Measurements from ENCODE around the gene LAMC3.
"Not testable (repeated sequence)": the region's sequence is repeated elsewhere in the genome, so short reads cannot be mapped to it uniquely, and the experiment has no call there.

Gene LAMC3

GRCh38 chr9:131097126-131097947, 88.4 kb downstream of the LAMC3 start:
- no peak for DNase-seq (ENCODE audit: low read depth in 2 of 2)

- DNase-seq (ENCODE audit: low read depth in 2 of 2): no peak
These were observed 88.9 kb downstream of the LAMC3 start for GRCh38 chr9:131097948-131098278.

GRCh38 chr9:131098391-131099101, 89.6 kb downstream of the LAMC3 start:
- no peak for DNase-seq (ENCODE audit: low read depth in 2 of 2)

GRCh38 chr9:131099102-131099606, 90.2 kb downstream of the LAMC3 start:
- DNase-seq (ENCODE audit: low read depth in 2 of 2): no peak

- DNase-seq (ENCODE audit: low read depth in 2 of 2): not testable (repeated sequence)
These were observed 90.9 kb downstream of the LAMC3 start for GRCh38 chr9:131099845-131100244.

- DNase-seq (ENCODE audit: low read depth in 2 of 2): no peak
These were observed 91.5 kb downstream of the LAMC3 start for GRCh38 chr9:131100445-131100844.

- no peak for DNase-seq (ENCODE audit: low read depth in 2 of 2)
These were observed 92.4 kb downstream of the LAMC3 start for GRCh38 chr9:131101207-131101964.

GRCh38 chr9:131103024-131103423, 94.0 kb downstream of the LAMC3 start:
- DNase-seq (ENCODE audit: low read depth in 2 of 2): no peak

- DNase-seq (ENCODE audit: low read depth in 2 of 2): no peak
These were observed 94.6 kb downstream of the LAMC3 start for GRCh38 chr9:131103535-131103934.

GRCh38 chr9:131104016-131104740, 95.2 kb downstream of the LAMC3 start:
- no peak for DNase-seq (ENCODE audit: low read depth in 2 of 2)

- no peak for DNase-seq (ENCODE audit: low read depth in 2 of 2)
These were observed 97.0 kb downstream of the LAMC3 start for GRCh38 chr9:131105952-131106351.

- DNase-seq (ENCODE audit: low read depth in 2 of 2): no peak
These were observed 98.8 kb downstream of the LAMC3 start for GRCh38 chr9:131107760-131108159.

- no peak for DNase-seq (ENCODE audit: low read depth in 2 of 2)
These were observed 102.3 kb downstream of the LAMC3 start for GRCh38 chr9:131111186-131111853.

GRCh38 chr9:131111854-131112311, 102.9 kb downstream of the LAMC3 start:
- DNase-seq (ENCODE audit: low read depth in 2 of 2): no peak

GRCh38 chr9:131112374-131113154, 103.6 kb downstream of the LAMC3 start:
- DNase-seq (ENCODE audit: low read depth in 2 of 2): no peak

GRCh38 chr9:131113655-131114054, 104.7 kb downstream of the LAMC3 start:
- DNase-seq (ENCODE audit: low read depth in 2 of 2): no peak

GRCh38 chr9:131114084-131114535, 105.1 kb downstream of the LAMC3 start:
- DNase-seq (ENCODE audit: low read depth in 2 of 2): no peak

- DNase-seq (ENCODE audit: low read depth in 2 of 2): not testable (repeated sequence)
These were observed 106.4 kb downstream of the LAMC3 start for GRCh38 chr9:131115360-131115742.

GRCh38 chr9:131116281-131117120, 107.5 kb downstream of the LAMC3 start:
- DNase-seq (ENCODE audit: low read depth in 2 of 2): no peak
